Sigmoid colon (tissue), 7 donors: ENCODE measurements around the gene ADD3. TPM values are rescaled to one million over a fixed set of nuclear protein-coding genes. Genes with fewer than 3 reads are reported as not detected.
A peak's percentile ranks its signal among the peaks of the same experiment; 100 is the strongest.

Experiments used
- DNase-seq: peaks from one replicate; pipeline ENCODE4 v3.0.0-alpha.2; 2019
- H3K27ac ChIP-seq, 4 donors: fragments of 200-600 bp; sonication (generic); one replicate each; pipeline ENCODE4 v1.5.1; 2016 to 2019; ENCODE audit warnings: mild to moderate bottlenecking in 1 of 4
- H3K27me3 ChIP-seq, 3 donors: fragments of 200-600 bp; sonication (generic); one replicate each; pipeline ENCODE4 v1.5.1; 2019; ENCODE audit warnings: mild to moderate bottlenecking in 1 of 3
- H3K36me3 ChIP-seq, 4 donors: fragments of 200-600 bp; sonication (generic); one replicate each; pipeline ENCODE4 v1.5.1; 2016 to 2019
- H3K4me1 ChIP-seq, 4 donors: fragments of 200-600 bp; sonication (generic); one replicate each; pipeline ENCODE4 v1.5.1; 2017 to 2019
- H3K4me3 ChIP-seq, 4 donors: fragments of 200-600 bp; sonication (generic); one replicate each; pipeline ENCODE4 v1.5.1; 2017 to 2019; ENCODE audit warnings: mild to moderate bottlenecking in 2 of 4, moderate library complexity in 1 of 4
- H3K9me3 ChIP-seq, 4 donors: fragments of 200-600 bp in 3 of 4; sonication (generic) in 3 of 4; one replicate each; pipeline versions ENCODE4 v1.5.1 to v1.6.1; 2013 to 2019
- CTCF ChIP-seq, 4 experiments: fragments of 450-650 bp in 3 of 4; fragments of 200-600 bp in 1 of 4; IDR thresholded peaks; one replicate each; pipeline ENCODE4 v1.5.1; 2016 to 2019; ENCODE audit warnings: antibody characterized with exemption in 4 of 4, mild to moderate bottlenecking in 3 of 4, moderate library complexity in 2 of 4
- EP300 ChIP-seq, 4 donors: sonication (generic); formaldehyde crosslinking; IDR thresholded peaks; one replicate each; pipeline ENCODE4 v1.6.1; 2017; ENCODE audit warnings: antibody characterized with exemption in 4 of 4
- POLR2A ChIP-seq, 2 donors: fragments of 450-650 bp; IDR thresholded peaks; one replicate each; pipeline ENCODE4 v1.6.1; 2016; ENCODE audit warnings: antibody characterized with exemption in 2 of 2, mild to moderate bottlenecking in 2 of 2, moderate library complexity in 2 of 2
- POLR2AphosphoS5 ChIP-seq, 4 donors: sonication (generic); formaldehyde crosslinking; IDR thresholded peaks; one replicate each; pipeline ENCODE4 v1.6.1; 2017; ENCODE audit warnings: antibody characterized with exemption in 4 of 4
- WGBS, 2 donors: extraction: QIAGEN DNeasy Blood & Tissue Kit; methylation state at CpG; one replicate each; pipeline ENCODE4 v1.1.7; 2013; 5-methylcytosine and 5-hydroxymethylcytosine counted together
- intact Hi-C: fragments of 100-400 bp; cut with DNase I; formaldehyde crosslinking; loops from one replicate; pipeline ENCODE4 v1.15.1; 2023
- polyA plus RNA-seq, 3 donors: library from polyadenylated mRNA; stranded (reverse); fragments of 200-250 nt; gene quantifications; one replicate each; pipeline ENCODE4 v1.2.3, GENCODE V29; 2013
- total RNA-seq, 4 donors: library from RNA; depleted of rRNA; stranded (reverse); fragments of >200 nt; gene quantifications; one replicate each; pipeline ENCODE4 v1.1.0, GENCODE V29; 2016
- donor health status: healthy with polysubstance abuse.
- donor health status: Bipolar disorder and iron deficiency.
- donor health status: healthy.

ADD3 gene
- total and polyA plus RNA-seq, 7 donors, result 29.6 to 145 (median 91.2) TPM

DNA sequence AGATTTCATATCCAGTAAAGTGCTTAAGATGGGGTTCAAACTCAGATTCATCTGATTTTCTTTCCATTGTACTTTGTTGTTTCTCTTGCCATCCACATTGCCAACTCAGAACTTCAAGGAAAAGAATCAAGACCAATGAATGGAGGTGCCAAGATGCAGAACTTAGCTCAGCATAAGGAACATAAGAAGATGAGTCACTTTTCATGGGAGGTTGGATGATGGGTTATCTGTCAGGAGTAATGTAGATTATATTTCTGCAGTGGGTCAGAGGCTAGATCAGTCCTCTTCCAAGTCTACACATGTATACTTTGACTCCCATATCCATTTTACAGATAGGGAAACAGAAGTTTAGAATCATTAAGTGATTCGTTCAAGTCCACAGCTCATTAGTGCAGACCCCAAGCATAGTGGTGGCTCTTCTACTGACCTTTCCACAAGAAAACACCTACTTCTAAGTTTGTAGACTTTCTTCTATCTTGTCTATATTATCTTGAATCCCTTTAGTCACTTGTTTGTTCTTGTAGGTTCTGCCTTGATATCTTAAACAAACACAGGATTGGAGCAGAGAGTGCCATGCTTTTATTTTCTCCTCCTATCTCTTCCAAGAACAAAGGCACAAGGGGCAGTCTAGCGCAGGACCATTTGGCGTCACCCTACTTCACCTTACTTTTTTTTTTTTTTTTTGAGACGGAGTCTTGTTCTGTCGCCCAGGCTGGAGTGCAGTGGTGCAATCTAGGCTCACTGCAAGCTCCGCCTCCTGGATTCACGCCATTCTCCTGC lies 14.0 kb upstream of the ADD3 start:
- intact Hi-C loops, result no loop called here
- H3K9me3 ChIP-seq, result no peaks in the 10 kb centered on the region
- WGBS, 2 donors, result 37 to 85% methylated on average over 7 of the region's 7 CpGs

DNA sequence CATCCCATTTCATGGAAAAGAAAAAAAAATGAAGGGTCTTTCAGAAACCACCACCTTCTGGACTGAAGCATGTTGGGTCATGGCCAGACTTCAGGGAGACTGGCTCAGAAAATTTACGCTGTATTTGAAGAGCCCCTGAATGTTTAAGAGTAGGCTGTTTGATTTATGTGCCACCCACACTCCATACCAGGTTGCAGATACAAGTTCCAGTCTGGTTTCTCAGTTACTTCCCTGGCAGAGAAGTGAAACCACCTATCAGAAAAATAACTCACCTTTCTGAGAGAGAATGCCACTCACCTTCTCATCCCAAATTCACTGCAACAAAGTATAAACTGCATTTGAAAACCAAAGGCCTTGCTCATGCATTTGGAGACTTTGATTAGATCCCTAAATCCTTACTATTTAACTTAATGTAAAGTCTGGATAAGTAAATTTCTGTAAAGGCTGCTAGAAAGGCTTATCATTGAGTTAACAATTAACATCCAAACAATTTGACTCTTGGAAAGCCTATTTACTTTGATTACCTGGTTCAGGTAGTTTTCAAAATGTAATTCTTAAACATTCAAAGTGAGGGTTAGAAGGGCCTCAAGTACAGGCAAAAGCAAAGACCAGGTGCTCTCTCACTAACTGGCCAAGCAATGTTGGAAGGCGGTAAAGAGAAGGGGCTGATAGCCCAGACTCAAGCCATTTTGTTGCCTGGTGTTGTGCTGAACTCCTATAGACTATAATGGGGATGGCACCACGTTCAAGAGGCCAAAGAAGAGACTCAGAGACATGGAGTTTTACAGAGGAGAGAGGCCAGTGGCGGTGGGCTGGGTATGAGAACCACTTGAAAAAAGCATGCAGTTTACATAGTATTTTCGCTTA lies 12.8 kb upstream of the ADD3 start:
- Histone ChIP-seq H3K36me3 (no peaks in the 10 kb centered on the region), H3K4me3 (no peak overlapping the region), H3K27ac (no peak overlapping the region), H3K4me1 (peaks cover 0 to 20% (median 5%) of the 10 kb centered on the region in 4 donors), H3K27me3 (no peaks in the 10 kb centered on the region), H3K9me3 (no peaks in the 10 kb centered on the region)
- DNase-seq, result no peak
- TF ChIP-seq EP300 (IDR thresholded peaks at IDR 0.05) (no peak), CTCF (IDR thresholded peaks at IDR 0.05) (no peak), POLR2AphosphoS5 (IDR thresholded peaks at IDR 0.05) (no peak), POLR2A (IDR thresholded peaks at IDR 0.05) (no peak)
- WGBS, 2 donors, result 27 to 73% methylated on average over 5 of the region's 5 CpGs
- intact Hi-C loops, result no loop called here

More for the DNA sequence above, 14.0 kb upstream of the ADD3 start:
- TF ChIP-seq POLR2AphosphoS5 (IDR thresholded peaks at IDR 0.05), result no peak
- TF ChIP-seq EP300 (IDR thresholded peaks at IDR 0.05), result no peak
- TF ChIP-seq CTCF (IDR thresholded peaks at IDR 0.05), result no peak
- TF ChIP-seq POLR2A (IDR thresholded peaks at IDR 0.05), result no peak
- Histone ChIP-seq H3K27ac (peak overlapping the region in 2 of 4 donors; percentile 55 to 73), H3K4me1 (peaks cover 0 to 23% (median 7%) of the 10 kb centered on the region in 4 donors), H3K36me3 (no peaks in the 10 kb centered on the region), H3K4me3 (no peak overlapping the region), H3K27me3 (no peaks in the 10 kb centered on the region)
- no peak for DNase-seq

DNA sequence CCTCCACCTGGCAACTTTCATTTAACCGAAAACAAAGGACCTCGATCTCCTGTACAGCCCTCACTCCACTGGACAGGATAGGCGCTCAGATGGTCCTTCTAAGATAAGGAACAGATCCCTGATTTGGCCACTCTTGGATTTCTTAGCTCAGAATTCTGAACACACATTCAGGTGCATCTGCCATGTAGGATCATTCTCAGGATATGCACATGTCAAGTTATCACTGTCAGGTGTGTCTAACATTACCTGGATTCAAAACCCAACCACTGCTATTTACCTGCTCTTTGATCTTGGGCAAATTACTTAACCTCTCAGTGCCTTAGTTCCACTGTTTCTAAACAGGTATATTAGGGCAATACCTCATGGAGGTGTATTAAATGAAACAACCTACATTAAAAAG lies 12.2 kb upstream of the ADD3 start:
- H3K4me3 ChIP-seq, result no peak overlapping the region
- no peaks in the 10 kb centered on the region for H3K27me3 ChIP-seq
- TF ChIP-seq EP300 (IDR thresholded peaks at IDR 0.05) (no peak), POLR2AphosphoS5 (IDR thresholded peaks at IDR 0.05) (no peak), POLR2A (IDR thresholded peaks at IDR 0.05) (no peak), CTCF (IDR thresholded peaks at IDR 0.05) (no peak)
- intact Hi-C loops, result no loop called here
- no peaks in the 10 kb centered on the region for H3K36me3 ChIP-seq
- peak overlapping the region in 1 of 4 donors; percentile 42 for H3K27ac ChIP-seq
- H3K4me1 ChIP-seq, result peaks cover 0 to 20% (median 5%) of the 10 kb centered on the region in 4 donors
- H3K9me3 ChIP-seq, result no peaks in the 10 kb centered on the region
- WGBS, 2 donors, result 22 to 78% methylated on average over 3 of the region's 3 CpGs
- DNase-seq, result no peak

- intact Hi-C loops, result no loop called here
- 8 to 26% methylated on average over 2 of the region's 2 CpGs for WGBS, 2 donors
- H3K4me1 ChIP-seq, result peaks cover 0 to 20% (median 5%) of the 10 kb centered on the region in 4 donors
- no peak overlapping the region for H3K4me3 ChIP-seq
- H3K27ac ChIP-seq, result peak overlapping the region in 2 of 4 donors; percentile 19 to 42
- no peaks in the 10 kb centered on the region for H3K36me3 ChIP-seq
- no peak for DNase-seq
- no peaks in the 10 kb centered on the region for H3K27me3 ChIP-seq
- no peaks in the 10 kb centered on the region for H3K9me3 ChIP-seq
- TF ChIP-seq POLR2AphosphoS5 (IDR thresholded peaks at IDR 0.05), result peak in 2 of 4 donors; percentile 30 to 34
- TF ChIP-seq POLR2A (IDR thresholded peaks at IDR 0.05), result no peak
- peak in 1 of 4 donors; percentile 14 for TF ChIP-seq EP300 (IDR thresholded peaks at IDR 0.05)
- TF ChIP-seq CTCF (IDR thresholded peaks at IDR 0.05), result no peak
Measured at GRCh38 chr10:109996225-109996624, 11.6 kb upstream of the ADD3 start.
